Endothelial cell of umbilical vein (primary cell): ENCODE results near the gene HAUS6. TPM values are rescaled to one million over a fixed set of nuclear protein-coding genes. Genes with fewer than 3 reads are reported as not detected.

Source experiments
- BruUV-seq: library from RNA; stranded (reverse); fragments of 400-500 nt; replicated peaks from 2 replicates; lab custom pipeline; 2021; lab: Mats Ljungman, UMichigan
- CTCF ChIA-PET: fragments of 300-600, 350-600 bp; sonication (Branson Sonifier 250); formaldehyde crosslinking; loops from one replicate; lab custom pipeline; 2021; ENCODE audit warnings: antibody characterized with exemption, inconsistent platforms; lab: Charles Lee
- POLR2A ChIA-PET: fragments of 300-600, 350-600 bp; sonication (Branson Sonifier 250); formaldehyde crosslinking; loops from one replicate; lab custom pipeline; 2021; ENCODE audit warnings: antibody characterized with exemption, inconsistent platforms; lab: Charles Lee
- DNase-seq: peaks from one replicate; pipeline ENCODE4 v3.0.0-alpha.2; 2011; ENCODE audit warnings: low read depth, low spot score
- FAIRE-seq: peaks from 2 replicates; lab custom pipeline; 2011; peaks lifted over from hg19 to GRCh38; lab: Jason Lieb, UNC
- H2AFZ ChIP-seq: 2 replicates; pipeline ENCODE4 v1.6.0; 2012; ENCODE audit warnings: low read depth, low read length, control low read depth, inconsistent platforms
- H3K27ac ChIP-seq: 2 replicates; pipeline ENCODE4 v1.5.1; 2011; ENCODE audit warnings: low read depth, mild to moderate bottlenecking, control low read depth, low read length, moderate library complexity; ENCODE audit not compliant: insufficient read depth
- H3K27me3 ChIP-seq, 2 experiments: 2 replicates each; pipeline versions ENCODE4 v1.6.0 to v1.6.1; 2011; ENCODE audit warnings: low read length in 2 of 2, mixed read lengths in 1 of 2; ENCODE audit not compliant: control insufficient read depth in 2 of 2, insufficient read depth in 2 of 2
- H3K36me3 ChIP-seq, 2 experiments: 2 replicates in 1 of 2; 3 replicates in 1 of 2; pipeline ENCODE4 v1.5.1; 2011; ENCODE audit warnings: low read length in 2 of 2, mild to moderate bottlenecking in 1 of 2, moderate library complexity in 1 of 2; ENCODE audit not compliant: control insufficient read depth in 2 of 2, insufficient read depth in 2 of 2; ENCODE audit errors: extremely low read depth in 1 of 2
- H3K4me1 ChIP-seq: 3 replicates; pipeline ENCODE4 v1.5.1; 2011; ENCODE audit warnings: mild to moderate bottlenecking, low read length; ENCODE audit not compliant: control insufficient read depth, insufficient read depth; ENCODE audit errors: extremely low read depth
- H3K4me2 ChIP-seq: 2 replicates; pipeline ENCODE4 v1.6.1; 2011; ENCODE audit warnings: low read length, control low read depth, mixed read lengths; ENCODE audit not compliant: insufficient read depth
- H3K4me3 ChIP-seq, 3 experiments: fragments of 200-600 bp in 1 of 3; sonication (generic), shearing (Covaris generic) in 1 of 3; replicated peaks in 1 of 3; 2 replicates each; pipeline ENCODE4 v1.5.1; 2011 to 2016; ENCODE audit warnings: control low read depth in 3 of 3, low read length in 3 of 3, mild to moderate bottlenecking in 2 of 3, inconsistent platforms in 1 of 3, low read depth in 1 of 3, moderate library complexity in 1 of 3; ENCODE audit not compliant: insufficient read depth in 1 of 3
- H3K79me2 ChIP-seq: 2 replicates; pipeline ENCODE4 v1.6.0; 2012; ENCODE audit warnings: low read length, inconsistent platforms; ENCODE audit not compliant: control insufficient read depth, insufficient read depth
- H3K9ac ChIP-seq: replicated peaks from 2 replicates; pipeline ENCODE3; 2011; ENCODE audit warnings: low read length, control low read depth; ENCODE audit not compliant: insufficient read depth; ENCODE audit errors: extremely low read depth
- H3K9me1 ChIP-seq: replicated peaks from 3 replicates; pipeline ENCODE4 v1.6.0; 2011; ENCODE audit warnings: mild to moderate bottlenecking, low read length; ENCODE audit not compliant: control insufficient read depth, insufficient read depth; ENCODE audit errors: extremely low read depth
- H3K9me3 ChIP-seq: replicated peaks from 2 replicates; pipeline ENCODE4 v1.5.1; 2012; ENCODE audit warnings: low read length, inconsistent platforms; ENCODE audit not compliant: control insufficient read depth, insufficient read depth
- H4K20me1 ChIP-seq: replicated peaks from 2 replicates; pipeline ENCODE3; 2011; ENCODE audit warnings: mild to moderate bottlenecking, low read length; ENCODE audit not compliant: control insufficient read depth, insufficient read depth; ENCODE audit errors: extremely low read depth
- EZH2 ChIP-seq: IDR thresholded peaks from 2 replicates; pipeline ENCODE4 v1.6.1; 2012; ENCODE audit warnings: borderline replicate concordance, low read depth, mild to moderate bottlenecking, moderate library complexity, low read length, inconsistent platforms; ENCODE audit not compliant: severe bottlenecking
- GATA2 ChIP-seq: IDR thresholded peaks from 2 replicates; pipeline ENCODE4 v1.7.0; 2011; ENCODE audit warnings: low read depth, mild to moderate bottlenecking, moderate library complexity, mixed read lengths, low read length; ENCODE audit not compliant: insufficient read length, insufficient read depth
- POLR2A ChIP-seq: IDR thresholded peaks from 2 replicates; pipeline ENCODE4 v1.6.1; 2012; ENCODE audit warnings: low read depth, mild to moderate bottlenecking, control low read depth, low read length
- POLR2AphosphoS5 ChIP-seq: IDR thresholded peaks from 2 replicates; pipeline ENCODE4 v1.6.1; 2012; ENCODE audit warnings: low read depth, mild to moderate bottlenecking, control low read depth, low read length, moderate library complexity; ENCODE audit not compliant: insufficient read depth
- dilution Hi-C: fragments of 300-500 bp; cut with MboI; formaldehyde crosslinking; loops from one replicate; pipeline ENCODE4 v1.15.0; 2019; ENCODE audit warnings: low sequenced_read_pairs; ENCODE audit not compliant: extremely low pct_ligation_motif_present
- intact Hi-C: fragments of 100-400 bp; cut with micrococcal nuclease; formaldehyde crosslinking; loops from one replicate; pipeline ENCODE4 v1.10.0; 2022
- polyA plus RNA-seq, 4 experiments: library from polyadenylated mRNA; depleted of rRNA in 3 of 4; stranded (reverse) in 3 of 4; unstranded in 1 of 4; fragments of >200 nt; gene quantifications; 2 replicates each; pipeline versions ENCODE4 v1.2.1 to v1.2.3, GENCODE V29; 2011 to 2012; ENCODE audit warnings: missing spikeins in 1 of 4
- total RNA-seq: library from RNA; stranded (reverse); gene quantifications from 2 replicates; pipeline ENCODE4 v1.2.3, GENCODE V29; 2021
- TF ChIP-seq, protein P1 (sequence below): IDR thresholded peaks from 2 replicates; pipeline ENCODE4 v1.6.1; 2011; ENCODE audit not compliant: insufficient read depth, insufficient read length
- TF ChIP-seq, protein P2 (sequence below), 2 donors: IDR thresholded peaks; 1 replicate in 1 of 2; 2 replicates in 1 of 2; pipeline ENCODE4 v1.5.1; 2011; ENCODE audit warnings: low read length in 2 of 2, mild to moderate bottlenecking in 2 of 2, moderate library complexity in 2 of 2, control low read depth in 1 of 2, inconsistent platforms in 1 of 2, low read depth in 1 of 2; ENCODE audit not compliant: insufficient read depth in 1 of 2; ENCODE audit errors: extremely low read depth in 1 of 2

HAUS6 gene
- total and polyA plus RNA-seq, 2 donors (not counting 3 experiments of a cell fraction or from before 2014, with no cell fraction given), result 4.5 to 19.6 TPM

DNA sequence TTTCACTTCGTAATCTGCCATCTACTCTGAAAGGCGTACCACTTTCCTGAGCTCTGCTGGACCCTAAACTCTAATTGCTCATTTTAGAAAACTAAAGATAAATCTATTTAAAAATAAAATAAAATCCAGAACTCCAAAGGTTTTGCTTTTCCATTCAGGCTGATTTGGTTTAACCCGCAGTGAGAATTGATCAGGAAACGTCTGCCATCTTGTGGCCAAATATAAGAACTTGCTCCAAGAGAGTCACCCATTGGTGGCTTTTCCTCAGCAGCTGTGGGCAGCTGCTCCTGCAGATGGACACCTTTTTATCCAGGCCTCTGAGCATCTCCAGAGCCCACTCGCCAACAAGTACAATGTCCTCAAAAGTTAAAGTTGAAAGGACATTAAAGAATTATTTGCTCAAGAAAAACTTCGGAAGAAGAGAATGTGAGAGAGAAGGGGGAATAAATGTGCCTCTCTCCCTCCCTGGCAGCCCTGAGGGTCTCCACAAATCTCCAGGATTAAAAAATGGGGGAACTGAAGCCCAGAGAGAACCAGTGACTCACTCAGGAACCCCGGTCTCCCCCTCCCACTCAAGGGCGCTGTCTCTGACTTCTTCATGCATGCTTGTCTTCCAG, 73.8 kb downstream of the HAUS6 start:
- H3K4me3 ChIP-seq, result no peak overlapping the region
- POLR2A ChIA-PET, result no interaction called here
- FAIRE-seq, result peak; percentile 85

More for the DNA sequence above, 73.8 kb downstream of the HAUS6 start:
- no peaks in the 10 kb centered on the region for H3K27me3 ChIP-seq
- H3K4me1 ChIP-seq, result no peaks in the 10 kb centered on the region
- H3K36me3 ChIP-seq, result no peaks in the 10 kb centered on the region
- peak; percentile 59 for DNase-seq
- CTCF ChIA-PET, result interaction anchor here (0.6 to 6.9 kb wide), 37 partner anchors 10 to 1226 kb away, joined by 3 to 136 read pairs (median 4); partner anchors contain the start of gene RRAGA
- no peak overlapping the region for H3K27ac ChIP-seq
- no TSS peak for BruUV-seq
- H2AFZ ChIP-seq, result no peak overlapping the region
- TF ChIP-seq GATA2, result no peak
- TF ChIP-seq, protein P1, sequence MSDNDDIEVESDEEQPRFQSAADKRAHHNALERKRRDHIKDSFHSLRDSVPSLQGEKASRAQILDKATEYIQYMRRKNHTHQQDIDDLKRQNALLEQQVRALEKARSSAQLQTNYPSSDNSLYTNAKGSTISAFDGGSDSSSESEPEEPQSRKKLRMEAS, result no peak
- TF ChIP-seq POLR2AphosphoS5, result no peak
- no peak for TF ChIP-seq EZH2
- TF ChIP-seq, protein P2, sequence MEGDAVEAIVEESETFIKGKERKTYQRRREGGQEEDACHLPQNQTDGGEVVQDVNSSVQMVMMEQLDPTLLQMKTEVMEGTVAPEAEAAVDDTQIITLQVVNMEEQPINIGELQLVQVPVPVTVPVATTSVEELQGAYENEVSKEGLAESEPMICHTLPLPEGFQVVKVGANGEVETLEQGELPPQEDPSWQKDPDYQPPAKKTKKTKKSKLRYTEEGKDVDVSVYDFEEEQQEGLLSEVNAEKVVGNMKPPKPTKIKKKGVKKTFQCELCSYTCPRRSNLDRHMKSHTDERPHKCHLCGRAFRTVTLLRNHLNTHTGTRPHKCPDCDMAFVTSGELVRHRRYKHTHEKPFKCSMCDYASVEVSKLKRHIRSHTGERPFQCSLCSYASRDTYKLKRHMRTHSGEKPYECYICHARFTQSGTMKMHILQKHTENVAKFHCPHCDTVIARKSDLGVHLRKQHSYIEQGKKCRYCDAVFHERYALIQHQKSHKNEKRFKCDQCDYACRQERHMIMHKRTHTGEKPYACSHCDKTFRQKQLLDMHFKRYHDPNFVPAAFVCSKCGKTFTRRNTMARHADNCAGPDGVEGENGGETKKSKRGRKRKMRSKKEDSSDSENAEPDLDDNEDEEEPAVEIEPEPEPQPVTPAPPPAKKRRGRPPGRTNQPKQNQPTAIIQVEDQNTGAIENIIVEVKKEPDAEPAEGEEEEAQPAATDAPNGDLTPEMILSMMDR (IDR thresholded peaks at IDR 0.05; ENCODE audit: extremely low read depth in 1 of 2, insufficient read depth in 1 of 2, low read depth in 1 of 2, low read length in 2 of 2), result peak; percentile 58 to 66
- TF ChIP-seq POLR2A, result no peak
- dilution Hi-C loops, result no loop called here
- intact Hi-C loops, result loop anchor here (1.0 to 5.0 kb wide), 6 partner anchors 145 to 1502 kb away; no protein-coding TSS in a partner anchor
- H3K9me1 ChIP-seq, result no peaks in the 10 kb centered on the region
- H3K79me2 ChIP-seq, result no peaks in the 10 kb centered on the region
- H3K9me3 ChIP-seq, result no peaks in the 10 kb centered on the region
- no peak overlapping the region for H3K9ac ChIP-seq
- no peak overlapping the region for H3K4me2 ChIP-seq
- H4K20me1 ChIP-seq, result no peaks in the 10 kb centered on the region
